ENCODE results near the gene SLIT1. TPM values are rescaled to one million over a fixed set of nuclear protein-coding genes. Genes with fewer than 3 reads are reported as not detected.

Gene SLIT1
- polyA plus RNA-seq, 1 donor (not counting 4 experiments of a cell fraction or from before 2014, with no cell fraction given): 0.01 TPM

DNA sequence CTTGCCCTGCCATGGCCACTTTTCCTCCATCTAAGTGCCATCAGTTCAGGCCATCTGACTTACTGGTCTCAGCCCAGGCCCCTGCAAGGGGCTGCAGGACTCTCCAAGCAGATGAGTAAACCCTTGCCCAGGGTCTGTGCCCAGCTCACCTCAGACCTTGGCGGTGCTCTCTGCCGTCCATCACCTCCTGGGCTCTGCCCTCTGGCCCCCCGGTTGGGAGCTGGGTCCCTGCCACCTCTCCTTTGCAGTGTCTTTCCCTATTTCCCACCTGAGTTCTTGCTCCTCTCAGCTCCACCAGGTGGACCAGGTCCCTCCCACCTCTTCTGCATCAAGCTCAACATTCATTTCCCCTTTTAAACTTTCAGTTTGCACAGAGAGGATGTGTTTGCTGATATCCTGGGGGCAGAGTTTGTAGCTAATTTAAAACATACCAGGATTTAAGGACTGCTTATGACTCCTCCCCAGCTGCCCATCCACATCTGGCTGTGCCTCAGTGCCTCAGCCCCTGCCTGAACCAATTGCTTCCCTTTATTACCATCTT, 135.5 kb downstream of the SLIT1 start:
- H3K27me3 ChIP-seq (ENCODE audit: control insufficient read depth, extremely low read depth, insufficient read depth, low read length): peaks cover 5% of the 10 kb centered on the region
- H4K20me1 ChIP-seq (ENCODE audit: control insufficient read depth, extremely low read depth, insufficient read depth, low read length): no peaks in the 10 kb centered on the region
- H3K9ac ChIP-seq (ENCODE audit: control insufficient read depth, extremely low read depth, insufficient read depth, low read length): no peak overlapping the region
- no peak for FAIRE-seq
- H3K9me1 ChIP-seq (ENCODE audit: control insufficient read depth, extremely low read depth, insufficient read depth, low read length): no peaks in the 10 kb centered on the region
- dilution Hi-C loops (cut with MboI; ENCODE audit: extremely low pct_ligation_motif_present, low sequenced_read_pairs): no loop called here
- no peak for DNase-seq (ENCODE audit: low read depth, low spot score)
- TF ChIP-seq, protein P1, sequence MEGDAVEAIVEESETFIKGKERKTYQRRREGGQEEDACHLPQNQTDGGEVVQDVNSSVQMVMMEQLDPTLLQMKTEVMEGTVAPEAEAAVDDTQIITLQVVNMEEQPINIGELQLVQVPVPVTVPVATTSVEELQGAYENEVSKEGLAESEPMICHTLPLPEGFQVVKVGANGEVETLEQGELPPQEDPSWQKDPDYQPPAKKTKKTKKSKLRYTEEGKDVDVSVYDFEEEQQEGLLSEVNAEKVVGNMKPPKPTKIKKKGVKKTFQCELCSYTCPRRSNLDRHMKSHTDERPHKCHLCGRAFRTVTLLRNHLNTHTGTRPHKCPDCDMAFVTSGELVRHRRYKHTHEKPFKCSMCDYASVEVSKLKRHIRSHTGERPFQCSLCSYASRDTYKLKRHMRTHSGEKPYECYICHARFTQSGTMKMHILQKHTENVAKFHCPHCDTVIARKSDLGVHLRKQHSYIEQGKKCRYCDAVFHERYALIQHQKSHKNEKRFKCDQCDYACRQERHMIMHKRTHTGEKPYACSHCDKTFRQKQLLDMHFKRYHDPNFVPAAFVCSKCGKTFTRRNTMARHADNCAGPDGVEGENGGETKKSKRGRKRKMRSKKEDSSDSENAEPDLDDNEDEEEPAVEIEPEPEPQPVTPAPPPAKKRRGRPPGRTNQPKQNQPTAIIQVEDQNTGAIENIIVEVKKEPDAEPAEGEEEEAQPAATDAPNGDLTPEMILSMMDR (optimal IDR thresholded peaks at IDR 0.05 in 1 of 3, IDR thresholded peaks at IDR 0.05 in 1 of 3, conservative IDR thresholded peaks at IDR 0.05 in 1 of 3; ENCODE audit: extremely low read depth in 1 of 3, insufficient read depth in 2 of 3, low read length in 3 of 3): no peak
- TF ChIP-seq EZH2 (IDR thresholded peaks at IDR 0.05; ENCODE audit: low read length): no peak
- H2AFZ ChIP-seq (ENCODE audit: control insufficient read depth, low read length): no peak overlapping the region
- H3K4me3 ChIP-seq (ENCODE audit: control insufficient read depth in 2 of 3, extremely low read depth in 1 of 3, insufficient read depth in 2 of 3, low read depth in 1 of 3, low read length in 3 of 3): no peak overlapping the region
- no peaks in the 10 kb centered on the region for H3K36me3 ChIP-seq (ENCODE audit: control insufficient read depth in 2 of 2, extremely low read depth in 1 of 2, insufficient read depth in 2 of 2, low read length in 2 of 2)
- H3K4me2 ChIP-seq (ENCODE audit: control insufficient read depth, extremely low read depth, insufficient read depth, low read depth, low read length): no peak overlapping the region
- no peak overlapping the region for H3K27ac ChIP-seq (ENCODE audit: control insufficient read depth, insufficient read depth, low read length)
- H3K4me1 ChIP-seq (ENCODE audit: control insufficient read depth, extremely low read depth, insufficient read depth, low read length): no peaks in the 10 kb centered on the region
- H3K9me3 ChIP-seq (ENCODE audit: control insufficient read depth, low read depth, low read length): no peaks in the 10 kb centered on the region
- H3K79me2 ChIP-seq (ENCODE audit: control insufficient read depth, insufficient read depth, low read length): no peaks in the 10 kb centered on the region

- no peak for TF ChIP-seq EZH2 (IDR thresholded peaks at IDR 0.05; ENCODE audit: low read length)
- TF ChIP-seq, protein P1 (optimal IDR thresholded peaks at IDR 0.05 in 1 of 3, IDR thresholded peaks at IDR 0.05 in 1 of 3, conservative IDR thresholded peaks at IDR 0.05 in 1 of 3; ENCODE audit: extremely low read depth in 1 of 3, insufficient read depth in 2 of 3, low read length in 3 of 3): no peak
- FAIRE-seq: no peak
Observed at GRCh38 chr10:97049670-97050069, 136.1 kb downstream of the SLIT1 start.

More at GRCh38 chr10:97049670-97050069, 136.1 kb downstream of the SLIT1 start:
- Histone ChIP-seq H3K9me1 (ENCODE audit: control insufficient read depth, extremely low read depth, insufficient read depth, low read length) (no peaks in the 10 kb centered on the region), H3K9ac (ENCODE audit: control insufficient read depth, extremely low read depth, insufficient read depth, low read length) (no peak overlapping the region), H3K27me3 (ENCODE audit: control insufficient read depth, extremely low read depth, insufficient read depth, low read length) (peaks cover 5% of the 10 kb centered on the region), H3K4me1 (ENCODE audit: control insufficient read depth, extremely low read depth, insufficient read depth, low read length) (no peaks in the 10 kb centered on the region), H3K79me2 (ENCODE audit: control insufficient read depth, insufficient read depth, low read length) (no peaks in the 10 kb centered on the region), H3K4me2 (ENCODE audit: control insufficient read depth, extremely low read depth, insufficient read depth, low read depth, low read length) (no peak overlapping the region), H4K20me1 (ENCODE audit: control insufficient read depth, extremely low read depth, insufficient read depth, low read length) (no peaks in the 10 kb centered on the region), H2AFZ (ENCODE audit: control insufficient read depth, low read length) (no peak overlapping the region), H3K9me3 (ENCODE audit: control insufficient read depth, low read depth, low read length) (no peaks in the 10 kb centered on the region), H3K4me3 (ENCODE audit: control insufficient read depth in 2 of 3, extremely low read depth in 1 of 3, insufficient read depth in 2 of 3, low read depth in 1 of 3, low read length in 3 of 3) (no peak overlapping the region), H3K36me3 (ENCODE audit: control insufficient read depth in 2 of 2, extremely low read depth in 1 of 2, insufficient read depth in 2 of 2, low read length in 2 of 2) (no peaks in the 10 kb centered on the region), H3K27ac (ENCODE audit: control insufficient read depth, insufficient read depth, low read length) (no peak overlapping the region)
- no peak for DNase-seq (ENCODE audit: low read depth, low spot score)
- dilution Hi-C loops (cut with MboI; ENCODE audit: extremely low pct_ligation_motif_present, low sequenced_read_pairs): no loop called here

Data from keratinocyte (primary cell).